HCT116 (cell line): Measurements from ENCODE around the gene KIR2DL3. TPM values are rescaled to one million over a fixed set of nuclear protein-coding genes. Genes with fewer than 3 reads are reported as not detected.
"Not testable (repeated sequence)": the region's sequence is repeated elsewhere in the genome, so short reads cannot be mapped to it uniquely, and the experiment has no call there.

Experiments
- ATAC-seq: fragments of 200-7000 bp; cut with Tn5 transposase; 2 replicates; pipeline ENCODE4 v1.9.1; 2020; ENCODE audit warnings: mild to moderate bottlenecking, moderate library complexity
- BruUV-seq: library from RNA; stranded (reverse); fragments of 400-500 nt; replicated peaks from 2 replicates; lab custom pipeline; 2021; lab: Mats Ljungman, UMichigan
- CTCF ChIA-PET: fragments of 300-600 bp; sonication (Branson Sonifier 250); formaldehyde crosslinking; loops from one replicate; lab custom pipeline; 2021; ENCODE audit warnings: antibody characterized with exemption; lab: Charles Lee
- POLR2A ChIA-PET: fragments of 300-600, 350-600 bp; sonication (Branson Sonifier 250); formaldehyde crosslinking; loops from one replicate; lab custom pipeline; 2021; ENCODE audit warnings: antibody characterized with exemption; lab: Charles Lee
- RAD21 ChIA-PET, 2 experiments: fragments of 300-600 bp; sonication (Branson Sonifier 250); formaldehyde crosslinking; loops; one replicate each; lab custom pipeline; 2023; ENCODE audit warnings: low total read pairs in 2 of 2; ENCODE audit not compliant: uncharacterized antibody in 2 of 2, unreplicated experiment in 2 of 2, low non-redundant PET in 1 of 2; lab: Charles Lee
- DNase-seq: peaks from one replicate; pipeline ENCODE4 v3.0.0-alpha.2; 2010; ENCODE audit warnings: low read depth, low spot score
- H2AFZ ChIP-seq: fragments of 200-600 bp; shearing (Covaris generic), sonication (generic); 2 replicates; pipeline ENCODE4 v1.6.1; 2017; ENCODE audit warnings: low read depth, mixed run types, mixed read lengths, antibody characterized with exemption, low read length; ENCODE audit not compliant: poor library complexity, severe bottlenecking
- H3K27ac ChIP-seq: 2 replicates; pipeline ENCODE4 v1.5.1; 2012; ENCODE audit warnings: low read depth, low read length
- H3K27me3 ChIP-seq: fragments of 200-600 bp; sonication (generic); 2 replicates; pipeline ENCODE4 v1.6.1; 2016; ENCODE audit warnings: mixed run types, low read length, mixed read lengths; ENCODE audit not compliant: insufficient read depth
- H3K36me3 ChIP-seq, 2 experiments: fragments of 200-500 bp in 1 of 2; fragments of 200-600 bp in 1 of 2; sonication (Bioruptor generic) in 1 of 2; sonication (generic) in 1 of 2; 2 replicates each; pipeline versions ENCODE4 v1.5.1 to v1.6.1; 2014 to 2016; ENCODE audit warnings: low read length in 2 of 2, inconsistent platforms in 1 of 2, mixed read lengths in 1 of 2, mixed run types in 1 of 2; ENCODE audit not compliant: insufficient read depth in 2 of 2, control insufficient read depth in 1 of 2
- H3K4me1 ChIP-seq, 2 experiments: fragments of 200-600 bp in 1 of 2; sonication (generic) in 1 of 2; 2 replicates each; pipeline versions ENCODE4 v1.5.1 to v1.6.1; 2012 to 2017; ENCODE audit warnings: low read length in 2 of 2, inconsistent platforms in 1 of 2, mild to moderate bottlenecking in 1 of 2, mixed read lengths in 1 of 2, mixed run types in 1 of 2, moderate library complexity in 1 of 2; ENCODE audit not compliant: insufficient read depth in 2 of 2, control insufficient read depth in 1 of 2
- H3K4me2 ChIP-seq: fragments of 200-600 bp; sonication (generic); 2 replicates; pipeline ENCODE4 v1.6.1; 2017; ENCODE audit warnings: mixed run types, low read length, mixed read lengths
- H3K4me3 ChIP-seq, 2 experiments: fragments of 200-600 bp in 1 of 2; sonication (generic) in 1 of 2; replicated peaks in 1 of 2; 2 replicates each; pipeline ENCODE4 v1.5.1; 2011 to 2016; ENCODE audit warnings: low read length in 2 of 2, control low read depth in 1 of 2, low read depth in 1 of 2, mild to moderate bottlenecking in 1 of 2, mixed read lengths in 1 of 2, mixed run types in 1 of 2
- H3K79me2 ChIP-seq: fragments of 200-600 bp; sonication (generic); 2 replicates; pipeline ENCODE4 v1.6.1; 2017; ENCODE audit warnings: mild to moderate bottlenecking, mixed run types, low read length, moderate library complexity, mixed read lengths; ENCODE audit not compliant: insufficient read depth
- H3K9ac ChIP-seq: fragments of 200-600 bp; sonication (generic); 2 replicates; pipeline ENCODE4 v1.6.1; 2016; ENCODE audit warnings: low read length, mixed read lengths
- H3K9me2 ChIP-seq: fragments of 200-600 bp; sonication (generic), shearing (Covaris generic); 2 replicates; pipeline ENCODE4 v1.6.1; 2017; ENCODE audit warnings: mixed run types, mild to moderate bottlenecking, moderate library complexity; ENCODE audit not compliant: insufficient read depth
- H3K9me3 ChIP-seq, 2 experiments: fragments of 200-500 bp in 1 of 2; fragments of 200-600 bp in 1 of 2; sonication (Bioruptor generic) in 1 of 2; sonication (generic) in 1 of 2; 2 replicates each; pipeline ENCODE4 v1.6.1; 2014 to 2017; ENCODE audit warnings: low read length in 2 of 2, mixed read lengths in 2 of 2, inconsistent platforms in 1 of 2, low read depth in 1 of 2, mild to moderate bottlenecking in 1 of 2, mixed run types in 1 of 2, moderate library complexity in 1 of 2; ENCODE audit not compliant: control insufficient read depth in 1 of 2, insufficient read depth in 1 of 2
- H4K20me1 ChIP-seq: fragments of 200-600 bp; sonication (generic), shearing (Covaris generic); 2 replicates; pipeline ENCODE4 v1.6.1; 2017; ENCODE audit warnings: mixed run types, mild to moderate bottlenecking, moderate library complexity; ENCODE audit not compliant: insufficient read depth
- intact Hi-C: fragments of 100-400 bp; cut with micrococcal nuclease; formaldehyde crosslinking; loops from 2 replicates; pipeline ENCODE4 v1.10.0; 2022
- total RNA-seq: library from RNA; stranded (reverse); gene quantifications from one replicate; pipeline ENCODE4 v1.2.1, GENCODE V29; 2021; ENCODE audit not compliant: unreplicated experiment

The KIR2DL3 gene
- total RNA-seq, 1 experiment from 2014 or later: not detected

DNA sequence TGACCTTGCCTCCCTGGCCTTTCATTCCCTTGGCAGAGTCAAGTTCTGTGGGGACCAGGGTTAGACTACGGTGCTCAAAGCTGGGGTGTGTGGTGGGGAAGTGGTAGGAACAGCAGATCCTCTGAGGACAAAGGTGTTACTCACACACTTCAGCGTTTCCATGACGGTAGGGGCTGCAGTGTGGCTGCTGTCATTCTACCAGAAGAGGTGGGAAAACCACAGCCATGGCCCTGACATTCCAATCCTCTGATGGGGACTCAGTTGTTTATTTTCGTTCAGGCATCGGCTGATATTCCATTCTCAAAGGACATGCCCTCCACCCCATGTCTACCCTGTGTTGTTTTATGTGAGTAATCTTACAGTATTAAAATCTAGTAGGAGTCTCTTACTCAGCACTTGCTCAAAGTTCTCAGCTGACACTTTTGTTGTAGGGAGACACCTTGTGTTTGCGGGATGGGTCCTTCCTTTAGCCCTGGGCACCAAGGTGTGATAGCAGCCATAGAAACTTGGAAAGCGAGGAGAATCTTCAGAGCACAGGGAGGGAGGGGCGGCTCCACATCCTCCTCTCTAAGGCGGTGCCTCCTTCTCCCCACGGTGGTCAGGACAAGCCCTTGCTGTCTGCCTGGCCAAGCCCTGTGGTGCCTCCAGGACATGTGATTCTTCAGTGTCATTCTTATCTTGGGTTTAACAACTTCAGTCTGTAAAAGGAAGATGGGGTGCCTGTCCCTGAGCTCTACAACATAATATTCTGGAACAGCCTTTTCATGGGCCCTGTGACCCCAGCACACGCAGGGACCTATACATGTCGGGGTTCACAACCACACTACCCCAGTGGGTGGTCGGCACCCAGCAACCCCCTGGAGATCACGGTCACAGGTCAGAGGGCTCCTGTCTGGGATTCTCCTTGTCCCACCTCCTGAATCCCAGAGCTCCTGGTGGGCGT, 33.0 kb downstream of the KIR2DL3 start:
- H3K27me3 ChIP-seq, BruUV-seq, CTCF ChIA-PET, H2AFZ ChIP-seq, POLR2A ChIA-PET, H3K27ac ChIP-seq, H4K20me1 ChIP-seq, H3K9me2 ChIP-seq, H3K9me3 ChIP-seq, H3K9ac ChIP-seq, H3K4me1 ChIP-seq, H3K4me3 ChIP-seq, H3K79me2 ChIP-seq, RAD21 ChIA-PET, H3K36me3 ChIP-seq, H3K4me2 ChIP-seq: not testable (repeated sequence)
- DNase-seq (peak; percentile 8), ATAC-seq (peak; percentile 70)
- intact Hi-C loops: loop anchor here (10.0 kb wide), 1 partner anchor 84 kb away; the partner anchor contains the start of gene KIR3DL2

DNA sequence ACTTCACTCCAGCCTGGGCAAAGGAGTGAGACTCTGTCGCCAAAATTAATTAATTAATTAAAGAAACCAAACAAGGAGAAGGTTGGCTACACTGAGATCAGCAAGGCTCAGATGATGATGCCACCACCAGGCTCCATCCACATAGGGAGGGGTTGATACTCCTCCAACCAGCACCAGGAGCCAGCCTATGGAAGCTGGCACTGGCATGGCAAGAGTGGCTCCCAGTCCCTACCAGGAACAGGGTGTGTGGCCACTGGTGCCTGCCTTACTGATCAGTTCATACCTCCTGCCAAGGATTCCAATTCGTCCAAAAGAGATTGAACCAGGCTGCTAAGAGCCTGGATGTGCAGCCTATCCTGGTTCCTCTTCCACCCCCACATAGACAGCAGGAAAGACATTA, 34.4 kb downstream of the KIR2DL3 start:
- intact Hi-C loops: loop anchor here (10.0 kb wide), 1 partner anchor 82 kb away; the partner anchor contains the start of gene KIR3DL2
- H3K4me2 ChIP-seq, H3K27ac ChIP-seq, DNase-seq, H3K36me3 ChIP-seq, H3K9me2 ChIP-seq, H3K9ac ChIP-seq, POLR2A ChIA-PET, H3K4me3 ChIP-seq, ATAC-seq, H3K27me3 ChIP-seq, RAD21 ChIA-PET, BruUV-seq, H3K79me2 ChIP-seq, H4K20me1 ChIP-seq, H3K9me3 ChIP-seq, H2AFZ ChIP-seq, CTCF ChIA-PET, H3K4me1 ChIP-seq: not testable (repeated sequence)

DNA sequence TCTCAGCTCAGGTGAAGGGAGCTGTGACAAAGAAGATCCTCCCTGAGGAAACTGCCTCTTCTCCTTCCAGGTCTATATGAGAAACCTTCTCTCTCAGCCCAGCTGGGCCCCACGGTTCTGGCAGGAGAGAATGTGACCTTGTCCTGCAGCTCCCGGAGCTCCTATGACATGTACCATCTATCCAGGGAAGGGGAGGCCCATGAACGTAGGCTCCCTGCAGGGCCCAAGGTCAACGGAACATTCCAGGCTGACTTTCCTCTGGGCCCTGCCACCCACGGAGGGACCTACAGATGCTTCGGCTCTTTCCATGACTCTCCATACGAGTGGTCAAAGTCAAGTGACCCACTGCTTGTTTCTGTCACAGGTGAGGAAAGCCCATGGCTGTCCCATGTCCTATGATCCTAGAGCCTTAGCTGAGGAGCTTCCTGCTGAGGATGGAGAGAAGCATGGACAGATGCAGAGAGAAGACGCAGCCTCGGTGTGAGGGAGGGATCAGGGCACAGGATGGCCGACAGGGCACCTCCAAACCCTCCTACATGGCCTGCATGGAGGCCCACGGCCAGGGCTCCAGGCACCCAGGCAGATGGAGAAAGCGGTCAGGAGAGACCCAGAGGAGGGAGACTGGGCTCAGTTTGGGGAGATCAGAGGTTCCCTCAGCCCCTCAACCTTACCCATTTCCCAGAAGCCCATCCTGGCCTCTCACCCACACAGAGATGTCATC, 36.9 kb downstream of the KIR2DL3 start:
- H4K20me1 ChIP-seq, H3K27me3 ChIP-seq: not testable (repeated sequence)

DNA sequence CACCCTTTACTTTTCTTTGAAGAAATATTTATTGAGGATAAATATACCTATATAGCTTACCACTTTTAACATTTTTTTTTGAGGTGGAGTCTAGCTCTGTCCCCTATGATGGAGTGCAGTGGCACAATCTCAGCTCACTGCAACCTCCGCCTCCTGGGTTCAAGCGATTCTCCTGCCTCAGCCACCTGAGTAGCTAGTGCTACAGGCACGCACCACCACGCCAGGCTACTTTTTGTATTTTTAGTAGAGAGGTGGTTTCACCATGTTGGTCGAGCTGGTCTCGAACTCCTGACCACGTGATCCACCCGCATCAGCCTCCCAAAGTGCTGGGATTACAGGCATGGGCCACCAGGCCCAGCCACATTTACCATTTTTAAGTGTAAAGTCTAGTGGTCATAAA, 37.5 kb downstream of the KIR2DL3 start:
- H2AFZ ChIP-seq, H4K20me1 ChIP-seq, CTCF ChIA-PET, H3K36me3 ChIP-seq, H3K27ac ChIP-seq, RAD21 ChIA-PET, H3K9me2 ChIP-seq, H3K9me3 ChIP-seq, DNase-seq, H3K27me3 ChIP-seq, H3K4me2 ChIP-seq, BruUV-seq, H3K79me2 ChIP-seq, H3K4me1 ChIP-seq, ATAC-seq, POLR2A ChIA-PET, H3K9ac ChIP-seq, H3K4me3 ChIP-seq: not testable (repeated sequence)
- intact Hi-C loops: loop anchor here (10.0 kb wide), 1 partner anchor 79 kb away; the partner anchor contains the start of gene KIR3DL2

More for the DNA sequence above, 36.9 kb downstream of the KIR2DL3 start:
- POLR2A ChIA-PET, H3K9me3 ChIP-seq, H3K9ac ChIP-seq, DNase-seq, H3K9me2 ChIP-seq, H2AFZ ChIP-seq, BruUV-seq, RAD21 ChIA-PET, H3K27ac ChIP-seq, ATAC-seq, H3K4me2 ChIP-seq, H3K4me3 ChIP-seq, H3K36me3 ChIP-seq, H3K79me2 ChIP-seq, H3K4me1 ChIP-seq, CTCF ChIA-PET: not testable (repeated sequence)
- intact Hi-C loops: loop anchor here (10.0 kb wide), 1 partner anchor 80 kb away; the partner anchor contains the start of gene KIR3DL2
